ENCODE results near the gene PDCD6IP. TPM values are rescaled to one million over a fixed set of nuclear protein-coding genes. Genes with fewer than 3 reads are reported as not detected.

The PDCD6IP gene
- total and polyA plus RNA-seq, 2 experiments from 2014 or later = 45.1 to 185 TPM

DNA sequence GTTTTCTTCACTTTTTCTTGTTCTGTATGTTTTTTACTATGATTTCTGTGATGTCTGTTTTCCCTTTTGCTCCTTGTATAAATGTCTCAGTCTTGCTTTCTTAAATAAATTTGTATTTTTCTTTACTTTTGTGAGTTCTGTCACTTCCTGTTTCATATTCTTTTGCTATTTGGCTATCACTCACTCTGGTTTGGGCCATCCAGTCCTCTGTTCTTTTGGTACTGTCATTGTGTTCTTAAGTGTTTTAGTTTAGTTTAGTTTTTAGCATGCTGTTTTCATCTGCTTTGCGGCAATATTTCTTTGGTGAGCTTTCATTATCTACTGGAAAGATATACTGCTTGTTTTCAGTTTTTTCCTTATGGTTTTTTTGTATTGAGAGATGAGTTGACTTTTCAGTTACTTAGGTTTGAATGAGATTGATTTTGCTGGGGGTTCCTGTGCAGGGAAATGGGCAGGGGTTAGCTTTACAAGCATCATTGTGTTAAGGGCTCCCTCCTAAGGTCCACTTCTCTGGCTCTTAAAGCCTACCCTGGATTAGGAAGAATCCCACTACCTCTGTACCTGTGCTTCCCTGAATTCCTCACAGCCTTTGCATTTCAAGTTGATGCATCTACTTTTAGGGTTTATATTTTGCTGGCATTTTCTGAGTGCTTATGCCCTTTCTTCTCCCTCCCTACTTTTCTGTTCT lies 35.1 kb downstream of the PDCD6IP start:
- H3K4me2 ChIP-seq = peak overlapping the region; percentile 10
- H2AFZ ChIP-seq = no peak overlapping the region
- peaks cover 4% of the 10 kb centered on the region; the same call in 1 of the 2 replicates for H3K79me2 ChIP-seq (replicated peaks; ENCODE audit: insufficient read depth)
- H4K20me1 ChIP-seq (replicated peaks; ENCODE audit: insufficient read depth) = no peaks in the 10 kb centered on the region
- peaks cover 16% of the 10 kb centered on the region for H3K4me1 ChIP-seq (ENCODE audit: insufficient read depth)
- peak overlapping the region; percentile 10 for H3K27ac Mint-ChIP-seq
- H3K27me3 Mint-ChIP-seq (ENCODE audit: insufficient read depth, low read depth, poor library complexity) = peaks cover 6% of the 10 kb centered on the region
- H3F3A ChIP-seq (replicated peaks; ENCODE audit: low read depth) = no peaks in the 10 kb centered on the region
- peaks cover 6% of the 10 kb centered on the region; the same call in 1 of the 2 replicates for H3K36me3 ChIP-seq (ENCODE audit: insufficient read depth)
- no peaks in the 10 kb centered on the region for H3K27me3 ChIP-seq (ENCODE audit: insufficient read depth)
- H3K36me3 Mint-ChIP-seq (ENCODE audit: low read depth) = peaks cover 25% of the 10 kb centered on the region
- H3K27ac ChIP-seq (ENCODE audit: low read depth) = no peak overlapping the region; the same call in 1 of the 2 replicates
- H3K9me3 Mint-ChIP-seq = no peaks in the 10 kb centered on the region
- no peaks in the 10 kb centered on the region for H3K9me2 ChIP-seq (ENCODE audit: insufficient read depth)
- ATAC-seq (peak; percentile 82), DNase-seq (ENCODE audit: low spot score) (peak; percentile 51)
- no peak for TF ChIP-seq CREB1 (CRISPR knock-in tag; IDR thresholded peaks at IDR 0.05; ENCODE audit: low read depth)
- no peak for TF ChIP-seq ZNF331 (CRISPR knock-in tag; IDR thresholded peaks at IDR 0.05; ENCODE audit: low read depth)
- TF ChIP-seq STAT1 (IDR thresholded peaks at IDR 0.05; ENCODE audit: unreplicated experiment) = no peak
- H3K4me3 Mint-ChIP-seq = no peak overlapping the region
- no peak overlapping the region for H3K4me3 ChIP-seq
- H3K4me1 Mint-ChIP-seq = peaks cover 19% of the 10 kb centered on the region

DNA sequence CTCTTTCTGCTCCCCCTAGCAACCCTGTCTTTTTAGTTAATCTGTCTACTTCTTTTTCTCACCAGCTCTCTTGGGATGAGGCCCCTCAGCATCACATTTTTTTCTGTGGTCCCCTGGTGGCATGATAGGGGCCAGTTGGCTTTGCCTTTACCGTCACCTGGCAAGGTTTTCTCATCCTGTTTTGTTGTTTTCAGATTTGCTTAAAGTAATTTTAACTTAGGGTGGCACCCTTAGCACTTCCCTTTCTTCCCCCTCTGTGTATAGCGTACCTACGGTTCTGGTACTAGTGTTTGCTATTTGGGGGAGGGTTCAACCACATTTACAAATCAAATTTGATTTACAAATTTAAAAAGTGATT lies 35.6 kb downstream of the PDCD6IP start:
- no peak overlapping the region for H3K4me3 Mint-ChIP-seq
- H3K9me3 Mint-ChIP-seq = no peaks in the 10 kb centered on the region
- H3K4me1 Mint-ChIP-seq = peaks cover 19% of the 10 kb centered on the region
- Histone ChIP-seq H3K79me2 (replicated peaks; ENCODE audit: insufficient read depth) (peaks cover 4% of the 10 kb centered on the region; the same call in 1 of the 2 replicates), H3K9me2 (ENCODE audit: insufficient read depth) (no peaks in the 10 kb centered on the region), H3F3A (replicated peaks; ENCODE audit: low read depth) (no peaks in the 10 kb centered on the region), H3K27me3 (ENCODE audit: insufficient read depth) (no peaks in the 10 kb centered on the region), H2AFZ (no peak overlapping the region), H4K20me1 (replicated peaks; ENCODE audit: insufficient read depth) (no peaks in the 10 kb centered on the region), H3K27ac (ENCODE audit: low read depth) (no peak overlapping the region; the same call in 1 of the 2 replicates), H3K36me3 (ENCODE audit: insufficient read depth) (peaks cover 6% of the 10 kb centered on the region; the same call in 1 of the 2 replicates), H3K4me1 (ENCODE audit: insufficient read depth) (peaks cover 16% of the 10 kb centered on the region), H3K4me3 (no peak overlapping the region), H3K4me2 (peak overlapping the region; percentile 10; the same call in 1 of the 2 replicates)
- H3K27me3 Mint-ChIP-seq (ENCODE audit: insufficient read depth, low read depth, poor library complexity) = peaks cover 6% of the 10 kb centered on the region
- peaks cover 26% of the 10 kb centered on the region for H3K36me3 Mint-ChIP-seq (ENCODE audit: low read depth)
- DNase-seq (ENCODE audit: low spot score) (no peak), ATAC-seq (peak; percentile 48)
- peak overlapping the region; percentile 10; the same call in 1 of the 2 replicates for H3K27ac Mint-ChIP-seq
- no peak for TF ChIP-seq CREB1 (CRISPR knock-in tag; IDR thresholded peaks at IDR 0.05; ENCODE audit: low read depth)
- no peak for TF ChIP-seq ZNF114 (CRISPR knock-in tag; IDR thresholded peaks at IDR 0.05)
- TF ChIP-seq JUNB (IDR thresholded peaks at IDR 0.05; ENCODE audit: unreplicated experiment) = no peak
- TF ChIP-seq STAT1 (IDR thresholded peaks at IDR 0.05; ENCODE audit: unreplicated experiment) = no peak
- TF ChIP-seq EZH2 (IDR thresholded peaks at IDR 0.05; ENCODE audit: low read depth, unreplicated experiment) = no peak
- TF ChIP-seq ZNF331 (CRISPR knock-in tag; IDR thresholded peaks at IDR 0.05; ENCODE audit: low read depth) = no peak
- TF ChIP-seq, protein P1, sequence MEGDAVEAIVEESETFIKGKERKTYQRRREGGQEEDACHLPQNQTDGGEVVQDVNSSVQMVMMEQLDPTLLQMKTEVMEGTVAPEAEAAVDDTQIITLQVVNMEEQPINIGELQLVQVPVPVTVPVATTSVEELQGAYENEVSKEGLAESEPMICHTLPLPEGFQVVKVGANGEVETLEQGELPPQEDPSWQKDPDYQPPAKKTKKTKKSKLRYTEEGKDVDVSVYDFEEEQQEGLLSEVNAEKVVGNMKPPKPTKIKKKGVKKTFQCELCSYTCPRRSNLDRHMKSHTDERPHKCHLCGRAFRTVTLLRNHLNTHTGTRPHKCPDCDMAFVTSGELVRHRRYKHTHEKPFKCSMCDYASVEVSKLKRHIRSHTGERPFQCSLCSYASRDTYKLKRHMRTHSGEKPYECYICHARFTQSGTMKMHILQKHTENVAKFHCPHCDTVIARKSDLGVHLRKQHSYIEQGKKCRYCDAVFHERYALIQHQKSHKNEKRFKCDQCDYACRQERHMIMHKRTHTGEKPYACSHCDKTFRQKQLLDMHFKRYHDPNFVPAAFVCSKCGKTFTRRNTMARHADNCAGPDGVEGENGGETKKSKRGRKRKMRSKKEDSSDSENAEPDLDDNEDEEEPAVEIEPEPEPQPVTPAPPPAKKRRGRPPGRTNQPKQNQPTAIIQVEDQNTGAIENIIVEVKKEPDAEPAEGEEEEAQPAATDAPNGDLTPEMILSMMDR (conservative IDR thresholded peaks at IDR 0.05; ENCODE audit: low read depth in 2 of 2) = no peak
- no peak for TF ChIP-seq EZH2phosphoT487 (IDR thresholded peaks at IDR 0.05; ENCODE audit: unreplicated experiment)
- TF ChIP-seq, protein P2, sequence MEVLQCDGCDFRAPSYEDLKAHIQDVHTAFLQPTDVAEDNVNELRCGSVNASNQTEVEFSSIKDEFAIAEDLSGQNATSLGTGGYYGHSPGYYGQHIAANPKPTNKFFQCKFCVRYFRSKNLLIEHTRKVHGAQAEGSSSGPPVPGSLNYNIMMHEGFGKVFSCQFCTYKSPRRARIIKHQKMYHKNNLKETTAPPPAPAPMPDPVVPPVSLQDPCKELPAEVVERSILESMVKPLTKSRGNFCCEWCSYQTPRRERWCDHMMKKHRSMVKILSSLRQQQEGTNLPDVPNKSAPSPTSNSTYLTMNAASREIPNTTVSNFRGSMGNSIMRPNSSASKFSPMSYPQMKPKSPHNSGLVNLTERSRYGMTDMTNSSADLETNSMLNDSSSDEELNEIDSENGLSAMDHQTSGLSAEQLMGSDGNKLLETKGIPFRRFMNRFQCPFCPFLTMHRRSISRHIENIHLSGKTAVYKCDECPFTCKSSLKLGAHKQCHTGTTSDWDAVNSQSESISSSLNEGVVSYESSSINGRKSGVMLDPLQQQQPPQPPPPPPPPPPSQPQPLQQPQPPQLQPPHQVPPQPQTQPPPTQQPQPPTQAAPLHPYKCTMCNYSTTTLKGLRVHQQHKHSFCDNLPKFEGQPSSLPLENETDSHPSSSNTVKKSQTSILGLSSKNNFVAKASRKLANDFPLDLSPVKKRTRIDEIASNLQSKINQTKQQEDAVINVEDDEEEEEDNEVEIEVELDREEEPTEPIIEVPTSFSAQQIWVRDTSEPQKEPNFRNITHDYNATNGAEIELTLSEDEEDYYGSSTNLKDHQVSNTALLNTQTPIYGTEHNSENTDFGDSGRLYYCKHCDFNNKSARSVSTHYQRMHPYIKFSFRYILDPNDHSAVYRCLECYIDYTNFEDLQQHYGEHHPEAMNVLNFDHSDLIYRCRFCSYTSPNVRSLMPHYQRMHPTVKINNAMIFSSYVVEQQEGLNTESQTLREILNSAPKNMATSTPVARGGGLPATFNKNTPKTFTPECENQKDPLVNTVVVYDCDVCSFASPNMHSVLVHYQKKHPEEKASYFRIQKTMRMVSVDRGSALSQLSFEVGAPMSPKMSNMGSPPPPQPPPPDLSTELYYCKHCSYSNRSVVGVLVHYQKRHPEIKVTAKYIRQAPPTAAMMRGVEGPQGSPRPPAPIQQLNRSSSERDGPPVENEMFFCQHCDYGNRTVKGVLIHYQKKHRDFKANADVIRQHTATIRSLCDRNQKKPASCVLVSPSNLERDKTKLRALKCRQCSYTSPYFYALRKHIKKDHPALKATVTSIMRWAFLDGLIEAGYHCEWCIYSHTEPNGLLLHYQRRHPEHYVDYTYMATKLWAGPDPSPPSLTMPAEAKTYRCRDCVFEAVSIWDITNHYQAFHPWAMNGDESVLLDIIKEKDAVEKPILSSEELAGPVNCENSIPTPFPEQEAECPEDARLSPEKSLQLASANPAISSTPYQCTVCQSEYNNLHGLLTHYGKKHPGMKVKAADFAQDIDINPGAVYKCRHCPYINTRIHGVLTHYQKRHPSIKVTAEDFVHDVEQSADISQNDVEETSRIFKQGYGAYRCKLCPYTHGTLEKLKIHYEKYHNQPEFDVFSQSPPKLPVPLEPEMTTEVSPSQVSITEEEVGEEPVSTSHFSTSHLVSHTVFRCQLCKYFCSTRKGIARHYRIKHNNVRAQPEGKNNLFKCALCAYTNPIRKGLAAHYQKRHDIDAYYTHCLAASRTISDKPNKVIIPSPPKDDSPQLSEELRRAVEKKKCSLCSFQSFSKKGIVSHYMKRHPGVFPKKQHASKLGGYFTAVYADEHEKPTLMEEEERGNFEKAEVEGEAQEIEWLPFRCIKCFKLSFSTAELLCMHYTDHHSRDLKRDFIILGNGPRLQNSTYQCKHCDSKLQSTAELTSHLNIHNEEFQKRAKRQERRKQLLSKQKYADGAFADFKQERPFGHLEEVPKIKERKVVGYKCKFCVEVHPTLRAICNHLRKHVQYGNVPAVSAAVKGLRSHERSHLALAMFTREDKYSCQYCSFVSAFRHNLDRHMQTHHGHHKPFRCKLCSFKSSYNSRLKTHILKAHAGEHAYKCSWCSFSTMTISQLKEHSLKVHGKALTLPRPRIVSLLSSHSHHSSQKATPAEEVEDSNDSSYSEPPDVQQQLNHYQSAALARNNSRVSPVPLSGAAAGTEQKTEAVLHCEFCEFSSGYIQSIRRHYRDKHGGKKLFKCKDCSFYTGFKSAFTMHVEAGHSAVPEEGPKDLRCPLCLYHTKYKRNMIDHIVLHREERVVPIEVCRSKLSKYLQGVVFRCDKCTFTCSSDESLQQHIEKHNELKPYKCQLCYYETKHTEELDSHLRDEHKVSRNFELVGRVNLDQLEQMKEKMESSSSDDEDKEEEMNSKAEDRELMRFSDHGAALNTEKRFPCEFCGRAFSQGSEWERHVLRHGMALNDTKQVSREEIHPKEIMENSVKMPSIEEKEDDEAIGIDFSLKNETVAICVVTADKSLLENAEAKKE (CRISPR knock-in tag; IDR thresholded peaks at IDR 0.05) = no peak
